PC-9 (cell line): Measurements from ENCODE around the gene AFAP1L2. TPM values are rescaled to one million over a fixed set of nuclear protein-coding genes. Genes with fewer than 3 reads are reported as not detected.

ENCODE experiments used
- BruUV-seq: library from RNA; stranded (reverse); fragments of 400-500 nt; replicated peaks from 2 replicates; lab custom pipeline; 2021; lab: Mats Ljungman, UMichigan
- CTCF ChIA-PET: fragments of 300-600 bp; sonication (Branson Sonifier 250); formaldehyde crosslinking; loops from one replicate; lab custom pipeline; 2022; ENCODE audit warnings: antibody characterized with exemption; lab: Charles Lee
- POLR2A ChIA-PET: fragments of 300-600 bp; sonication (Branson Sonifier 250); formaldehyde crosslinking; loops from one replicate; lab custom pipeline; 2022; ENCODE audit warnings: antibody characterized with exemption; ENCODE audit not compliant: unreplicated experiment; lab: Charles Lee
- DNase-seq, 2 experiments: peaks; one replicate each; pipeline versions ENCODE4 v3.0.0 to v3.0.0-alpha.2; 2015 to 2022; ENCODE audit warnings: mixed read lengths in 1 of 2
- H2AFZ ChIP-seq: fragments of 200-600 bp; sonication (generic); 2 replicates; pipeline ENCODE4 v1.8.1; 2017; ENCODE audit warnings: antibody characterized with exemption
- H3F3A ChIP-seq: fragments of 200-600 bp; sonication (generic); 2 replicates; pipeline ENCODE4 v1.8.1; 2017; ENCODE audit warnings: antibody characterized with exemption, mild to moderate bottlenecking, low read depth; ENCODE audit not compliant: insufficient read depth
- H3K27ac ChIP-seq: fragments of 200-600 bp; sonication (generic); 2 replicates; pipeline ENCODE4 v1.6.1; 2016; ENCODE audit warnings: mixed run types
- H3K27me3 ChIP-seq: fragments of 200-600 bp; sonication (generic); 2 replicates; pipeline ENCODE4 v1.6.1; 2016; ENCODE audit warnings: low read depth, mixed run types; ENCODE audit not compliant: insufficient read depth
- H3K36me3 ChIP-seq: fragments of 200-600 bp; sonication (generic); 2 replicates; pipeline ENCODE4 v1.6.1; 2016; ENCODE audit warnings: low read depth, mixed run types
- H3K4me1 ChIP-seq: fragments of 200-600 bp; sonication (generic); replicated peaks from 2 replicates; pipeline ENCODE4 v1.6.1; 2016; ENCODE audit warnings: mixed run types; ENCODE audit not compliant: insufficient read depth
- H3K4me2 ChIP-seq: fragments of 200-600 bp; sonication (generic); 2 replicates; pipeline ENCODE4 v1.6.1; 2017; ENCODE audit warnings: mixed run types
- H3K4me3 ChIP-seq: fragments of 200-600 bp; sonication (generic); 2 replicates; pipeline ENCODE4 v1.6.1; 2016; ENCODE audit warnings: mixed run types
- H3K79me2 ChIP-seq: fragments of 200-600 bp; sonication (generic); 2 replicates; pipeline ENCODE4 v1.6.1; 2017; ENCODE audit warnings: low read depth, mixed run types
- H3K9me2 ChIP-seq: fragments of 200-600 bp; sonication (generic); 2 replicates; pipeline ENCODE4 v1.8.1; 2017; ENCODE audit warnings: mild to moderate bottlenecking; ENCODE audit not compliant: insufficient read depth
- H3K9me3 ChIP-seq: fragments of 200-600 bp; sonication (generic); 2 replicates; pipeline ENCODE4 v1.8.1; 2016; ENCODE audit warnings: low read depth; ENCODE audit not compliant: insufficient read depth
- H4K20me1 ChIP-seq: fragments of 200-600 bp; sonication (generic); 2 replicates; pipeline ENCODE4 v1.8.1; 2017; ENCODE audit not compliant: insufficient read depth
- EZH2 ChIP-seq: fragments of 200-600 bp; sonication (generic); IDR thresholded peaks from 2 replicates; pipeline ENCODE4 v1.8.0; 2017; ENCODE audit warnings: antibody characterized with exemption, low read depth
- intact Hi-C: fragments of 100-400 bp; cut with micrococcal nuclease; formaldehyde crosslinking; loops from one replicate; pipeline ENCODE4 v1.10.0; 2022; ENCODE audit not compliant: unreplicated experiment
- total RNA-seq: library from RNA; stranded (reverse); gene quantifications from 2 replicates; pipeline ENCODE4 v1.2.3, GENCODE V29; 2021
- TF ChIP-seq, protein P1 (sequence below): fragments of 200-600 bp; sonication (generic); conservative IDR thresholded peaks from 2 replicates; pipeline ENCODE4 v1.6.1; 2017; ENCODE audit warnings: mixed run types, antibody characterized with exemption, mild to moderate bottlenecking, moderate library complexity

The AFAP1L2 gene
- total RNA-seq, 1 experiment from 2014 or later = 35.4 TPM

DNA sequence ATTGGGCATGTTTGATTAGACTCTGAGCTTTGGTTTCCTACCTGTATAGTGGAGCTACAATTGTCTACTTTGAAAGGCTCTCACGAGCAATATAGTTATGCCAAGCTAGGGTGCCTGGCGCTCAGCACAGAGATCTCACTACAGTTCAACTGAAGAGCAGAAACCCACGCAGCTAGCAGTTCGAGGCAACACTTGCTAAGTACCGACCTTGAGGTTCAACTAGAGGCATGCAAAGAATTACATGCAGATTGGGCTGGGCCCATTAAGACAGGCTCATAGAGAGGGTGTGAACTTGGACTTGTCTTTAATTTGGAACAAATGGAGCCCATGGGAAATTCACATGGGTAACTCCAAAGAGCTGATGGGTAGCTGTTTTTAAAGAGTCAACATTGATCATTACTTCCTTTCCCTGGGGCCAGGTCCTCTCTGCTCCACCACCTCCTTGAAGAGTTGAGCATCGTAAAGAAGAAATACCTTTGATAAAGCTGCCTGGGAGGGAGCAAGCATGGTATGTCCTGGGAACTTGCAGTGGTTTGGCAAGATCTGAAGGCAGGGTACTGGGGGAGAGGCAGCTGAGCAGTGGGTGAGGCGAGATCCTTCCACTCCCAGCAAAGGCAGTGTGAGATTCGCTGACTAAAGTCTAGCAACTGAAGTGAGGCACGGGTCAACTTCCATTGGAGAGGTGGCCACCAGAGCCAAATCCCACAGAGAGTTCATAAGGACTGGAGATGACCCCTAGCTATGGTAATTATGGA lies 25.5 kb upstream of the AFAP1L2 start:
- Histone ChIP-seq H3K36me3 (no peaks in the 10 kb centered on the region), H3K4me3 (no peak overlapping the region), H3F3A (no peaks in the 10 kb centered on the region), H3K27me3 (no peaks in the 10 kb centered on the region), H3K9me3 (no peaks in the 10 kb centered on the region), H3K9me2 (no peaks in the 10 kb centered on the region), H3K27ac (no peak overlapping the region), H3K4me2 (no peak overlapping the region), H4K20me1 (no peaks in the 10 kb centered on the region), H2AFZ (no peak overlapping the region), H3K4me1 (no peaks in the 10 kb centered on the region), H3K79me2 (no peaks in the 10 kb centered on the region)
- TF ChIP-seq, protein P1, sequence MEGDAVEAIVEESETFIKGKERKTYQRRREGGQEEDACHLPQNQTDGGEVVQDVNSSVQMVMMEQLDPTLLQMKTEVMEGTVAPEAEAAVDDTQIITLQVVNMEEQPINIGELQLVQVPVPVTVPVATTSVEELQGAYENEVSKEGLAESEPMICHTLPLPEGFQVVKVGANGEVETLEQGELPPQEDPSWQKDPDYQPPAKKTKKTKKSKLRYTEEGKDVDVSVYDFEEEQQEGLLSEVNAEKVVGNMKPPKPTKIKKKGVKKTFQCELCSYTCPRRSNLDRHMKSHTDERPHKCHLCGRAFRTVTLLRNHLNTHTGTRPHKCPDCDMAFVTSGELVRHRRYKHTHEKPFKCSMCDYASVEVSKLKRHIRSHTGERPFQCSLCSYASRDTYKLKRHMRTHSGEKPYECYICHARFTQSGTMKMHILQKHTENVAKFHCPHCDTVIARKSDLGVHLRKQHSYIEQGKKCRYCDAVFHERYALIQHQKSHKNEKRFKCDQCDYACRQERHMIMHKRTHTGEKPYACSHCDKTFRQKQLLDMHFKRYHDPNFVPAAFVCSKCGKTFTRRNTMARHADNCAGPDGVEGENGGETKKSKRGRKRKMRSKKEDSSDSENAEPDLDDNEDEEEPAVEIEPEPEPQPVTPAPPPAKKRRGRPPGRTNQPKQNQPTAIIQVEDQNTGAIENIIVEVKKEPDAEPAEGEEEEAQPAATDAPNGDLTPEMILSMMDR = no peak
- TF ChIP-seq EZH2 = no peak
- intact Hi-C loops = no loop called here
- BruUV-seq = no TSS peak
- ChIA-PET CTCF (no interaction called here), POLR2A (no interaction called here)
- DNase-seq = no peak

DNA sequence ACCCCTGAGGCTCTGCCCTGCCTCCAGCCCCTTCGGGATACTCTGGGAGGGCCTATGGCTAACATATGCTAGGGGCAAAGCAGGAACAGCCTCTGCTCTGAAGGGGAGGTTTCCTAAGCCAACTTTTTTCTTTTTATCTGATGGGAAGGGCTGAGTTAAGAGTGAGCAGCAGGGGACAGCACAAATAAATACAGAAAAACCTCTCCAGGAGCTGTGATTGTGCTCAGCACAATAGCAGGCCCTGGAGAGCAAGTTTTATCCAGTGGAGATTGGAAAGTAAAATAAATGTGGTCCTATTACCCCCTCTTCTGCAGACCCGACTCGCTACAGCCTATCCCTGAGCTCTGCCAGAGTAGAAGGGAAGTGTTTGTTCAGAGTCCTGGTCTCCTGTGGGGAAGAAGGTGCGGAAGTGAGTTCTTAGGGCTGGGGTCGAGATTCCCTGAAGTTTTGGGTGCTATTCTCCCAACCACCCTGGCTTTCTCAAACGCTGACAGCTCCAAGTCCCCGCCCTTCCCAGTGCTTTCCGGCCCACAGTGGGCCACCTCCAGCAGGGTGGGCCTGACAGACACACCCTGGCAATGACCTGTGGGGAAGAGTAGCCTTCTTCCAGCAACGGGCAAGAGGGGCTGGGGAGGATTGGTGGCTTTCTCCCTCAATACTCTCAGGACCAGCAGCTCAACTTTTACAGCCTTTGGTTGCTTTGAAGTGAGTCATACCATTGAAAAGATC lies 23.0 kb upstream of the AFAP1L2 start:
- Histone ChIP-seq H3K27ac (no peak overlapping the region), H3K4me2 (no peak overlapping the region), H3K4me1 (no peaks in the 10 kb centered on the region), H3K79me2 (no peaks in the 10 kb centered on the region), H3K27me3 (no peaks in the 10 kb centered on the region), H2AFZ (no peak overlapping the region), H3F3A (no peaks in the 10 kb centered on the region), H4K20me1 (no peaks in the 10 kb centered on the region), H3K36me3 (no peaks in the 10 kb centered on the region), H3K4me3 (no peak overlapping the region), H3K9me2 (no peaks in the 10 kb centered on the region), H3K9me3 (no peaks in the 10 kb centered on the region)
- no TSS peak for BruUV-seq
- intact Hi-C loops = no loop called here
- DNase-seq = no peak
- POLR2A ChIA-PET = no interaction called here
- CTCF ChIA-PET = interaction anchor here (0.5 to 0.9 kb wide), 3 partner anchors 39 to 121 kb away, joined by 3 to 4 read pairs (median 4); no protein-coding TSS in a partner anchor
- no peak for TF ChIP-seq EZH2
- TF ChIP-seq, protein P1 = no peak

DNA sequence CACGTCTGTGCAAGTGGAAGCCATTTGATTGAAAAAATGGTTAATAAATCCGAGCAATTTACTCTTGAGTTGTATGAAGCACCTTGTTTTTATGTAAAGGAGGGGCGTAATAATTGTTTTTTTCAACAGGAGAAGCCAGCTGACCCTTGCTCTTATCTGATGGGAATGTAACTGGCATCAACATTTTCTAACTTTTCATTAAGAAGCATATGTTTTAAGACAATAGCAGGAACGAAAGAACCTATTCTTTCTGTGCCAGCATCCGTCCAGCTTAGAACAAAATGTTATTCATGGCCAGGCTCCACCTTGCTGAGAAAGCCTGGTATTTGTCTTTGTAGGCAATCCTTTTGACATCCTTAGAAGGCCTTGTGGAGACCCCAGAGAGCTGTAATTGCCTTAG lies 22.2 kb upstream of the AFAP1L2 start:
- peaks cover 1% of the 10 kb centered on the region; the same call in 1 of the 2 replicates for H3F3A ChIP-seq
- peaks cover 4% of the 10 kb centered on the region for H3K4me1 ChIP-seq
- no peak overlapping the region for H2AFZ ChIP-seq
- no peaks in the 10 kb centered on the region for H3K27me3 ChIP-seq
- H3K79me2 ChIP-seq = no peaks in the 10 kb centered on the region
- H3K4me3 ChIP-seq = no peak overlapping the region
- H3K36me3 ChIP-seq = no peaks in the 10 kb centered on the region
- H3K27ac ChIP-seq = no peak overlapping the region
- no peaks in the 10 kb centered on the region for H3K9me3 ChIP-seq
- no peak overlapping the region for H3K4me2 ChIP-seq
- no peaks in the 10 kb centered on the region for H3K9me2 ChIP-seq
- DNase-seq = no peak
- CTCF ChIA-PET = interaction anchor here (0.5 to 0.9 kb wide), 3 partner anchors 37 to 120 kb away, joined by 4 read pairs; no protein-coding TSS in a partner anchor
- no TSS peak for BruUV-seq
- no peak for TF ChIP-seq EZH2
- H4K20me1 ChIP-seq = no peaks in the 10 kb centered on the region
- POLR2A ChIA-PET = no interaction called here
- intact Hi-C loops = no loop called here
